ENCODE data around the gene CYP2C9.

GRCh38 chr10:94890264-94891022, 48.0 kb upstream of the CYP2C9 start:
- TF ChIP-seq CTCF (IDR thresholded peaks at IDR 0.05), result no peak
- TF ChIP-seq EP300 (IDR thresholded peaks at IDR 0.05), result no peak
